ENCODE data around the gene PFDN1.

Gene PFDN1

GRCh38 chr5:140310434-140310833 is 7.5 kb upstream of the PFDN1 start:
- TF ChIP-seq, protein P1, sequence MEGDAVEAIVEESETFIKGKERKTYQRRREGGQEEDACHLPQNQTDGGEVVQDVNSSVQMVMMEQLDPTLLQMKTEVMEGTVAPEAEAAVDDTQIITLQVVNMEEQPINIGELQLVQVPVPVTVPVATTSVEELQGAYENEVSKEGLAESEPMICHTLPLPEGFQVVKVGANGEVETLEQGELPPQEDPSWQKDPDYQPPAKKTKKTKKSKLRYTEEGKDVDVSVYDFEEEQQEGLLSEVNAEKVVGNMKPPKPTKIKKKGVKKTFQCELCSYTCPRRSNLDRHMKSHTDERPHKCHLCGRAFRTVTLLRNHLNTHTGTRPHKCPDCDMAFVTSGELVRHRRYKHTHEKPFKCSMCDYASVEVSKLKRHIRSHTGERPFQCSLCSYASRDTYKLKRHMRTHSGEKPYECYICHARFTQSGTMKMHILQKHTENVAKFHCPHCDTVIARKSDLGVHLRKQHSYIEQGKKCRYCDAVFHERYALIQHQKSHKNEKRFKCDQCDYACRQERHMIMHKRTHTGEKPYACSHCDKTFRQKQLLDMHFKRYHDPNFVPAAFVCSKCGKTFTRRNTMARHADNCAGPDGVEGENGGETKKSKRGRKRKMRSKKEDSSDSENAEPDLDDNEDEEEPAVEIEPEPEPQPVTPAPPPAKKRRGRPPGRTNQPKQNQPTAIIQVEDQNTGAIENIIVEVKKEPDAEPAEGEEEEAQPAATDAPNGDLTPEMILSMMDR (IDR thresholded peaks at IDR 0.05; ENCODE audit: low read depth, low read length), result no peak

DNA sequence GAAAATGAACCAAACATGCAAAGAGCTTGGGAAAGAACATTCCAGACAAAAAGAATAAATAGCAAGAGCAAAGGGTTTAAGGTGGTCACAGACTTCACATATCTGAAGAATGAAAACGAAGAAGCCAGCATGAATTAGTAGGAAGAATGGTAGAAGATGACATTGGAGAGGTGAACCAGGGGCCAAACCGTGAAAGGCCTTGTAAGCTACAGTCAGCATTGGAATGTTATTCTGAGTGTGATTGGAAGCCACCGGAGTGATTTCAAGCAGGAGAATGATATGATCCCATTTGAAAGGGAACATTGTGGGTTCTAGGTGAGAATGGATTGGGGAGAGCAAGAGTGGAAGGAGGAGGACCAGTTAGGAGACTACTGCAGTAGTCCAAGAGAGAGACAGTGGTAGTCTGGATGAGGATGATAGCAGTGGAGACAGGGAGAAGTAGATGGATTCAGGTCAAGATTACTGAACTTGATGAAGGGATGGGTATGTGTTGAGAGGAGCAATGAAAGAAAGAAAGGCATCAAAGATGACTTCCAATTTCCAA is 6.9 kb upstream of the PFDN1 start:
- TF ChIP-seq, protein P1 (IDR thresholded peaks at IDR 0.05; ENCODE audit: low read depth, low read length), result no peak
- DNase-seq (ENCODE audit: low read depth in 2 of 2), result no peak
- no peak overlapping the region for H3K4me3 ChIP-seq (replicated peaks in 1 of 2; ENCODE audit: low read depth in 2 of 2, low read length in 2 of 2)

More at GRCh38 chr5:140310434-140310833, 7.5 kb upstream of the PFDN1 start:
- no peak overlapping the region for H3K4me3 ChIP-seq (replicated peaks in 1 of 2; ENCODE audit: low read depth in 2 of 2, low read length in 2 of 2)
- peak in 1 of 2 donors; percentile 64 for DNase-seq (ENCODE audit: low read depth in 2 of 2)

GRCh38 chr5:140305471-140305870 is 2.6 kb upstream of the PFDN1 start:
- TF ChIP-seq, protein P1 (IDR thresholded peaks at IDR 0.05; ENCODE audit: low read depth, low read length), result no peak
- no peak overlapping the region for H3K4me3 ChIP-seq (replicated peaks in 1 of 2; ENCODE audit: low read depth in 2 of 2, low read length in 2 of 2)
- DNase-seq (ENCODE audit: low read depth in 2 of 2), result no peak

GRCh38 chr5:140303966-140304365 is 1.1 kb upstream of the PFDN1 start:
- TF ChIP-seq, protein P1 (IDR thresholded peaks at IDR 0.05; ENCODE audit: low read depth, low read length), result no peak
- DNase-seq (ENCODE audit: low read depth in 2 of 2), result no peak
- H3K4me3 ChIP-seq (replicated peaks in 1 of 2; ENCODE audit: low read depth in 2 of 2, low read length in 2 of 2), result no peak overlapping the region

DNA sequence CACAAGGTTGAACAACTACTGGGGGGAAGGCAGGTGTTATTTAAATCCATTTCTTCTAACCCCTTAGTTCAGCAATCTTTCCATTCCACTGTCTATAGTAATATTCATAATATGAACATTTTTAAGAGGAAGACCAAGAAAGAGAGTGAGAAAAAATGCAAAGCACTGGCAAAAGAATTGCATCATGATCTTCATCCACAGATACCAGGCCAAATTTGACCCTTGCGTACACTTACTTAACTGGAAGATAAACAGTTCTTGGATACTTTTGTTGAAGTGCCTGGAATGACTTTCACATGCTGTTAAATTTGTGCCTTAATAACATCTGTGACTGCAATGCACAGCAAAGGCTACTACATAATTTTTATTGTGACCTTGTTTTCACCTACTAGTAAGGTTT is 1.8 kb downstream of the PFDN1 start:
- DNase-seq (ENCODE audit: low read depth in 2 of 2), result no peak
- TF ChIP-seq, protein P1 (IDR thresholded peaks at IDR 0.05; ENCODE audit: low read depth, low read length), result no peak
- no peak overlapping the region for H3K4me3 ChIP-seq (replicated peaks in 1 of 2; ENCODE audit: low read depth in 2 of 2, low read length in 2 of 2)

DNA sequence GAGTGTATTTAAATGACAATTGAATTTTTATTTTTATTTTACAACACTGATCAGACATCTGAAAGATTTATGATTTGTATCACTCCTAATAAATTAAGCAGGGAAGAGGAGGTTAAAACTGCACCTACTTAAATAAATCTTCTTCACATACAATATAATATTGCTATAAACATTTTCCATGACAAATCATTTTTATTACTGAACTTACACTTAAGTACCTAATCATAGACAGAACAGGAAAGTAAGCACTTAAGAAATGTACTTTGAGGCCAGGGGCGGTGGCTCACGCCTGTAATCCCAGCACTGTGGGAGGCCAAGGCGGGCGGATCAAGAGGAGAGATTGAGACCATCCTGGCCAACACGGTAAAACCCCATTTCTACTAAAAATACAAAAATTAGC is 3.8 kb downstream of the PFDN1 start:
- DNase-seq (ENCODE audit: low read depth in 2 of 2), result no peak
- TF ChIP-seq, protein P1 (IDR thresholded peaks at IDR 0.05; ENCODE audit: low read depth, low read length), result no peak
- H3K4me3 ChIP-seq (replicated peaks in 1 of 2; ENCODE audit: low read depth in 2 of 2, low read length in 2 of 2), result no peak overlapping the region

- H3K4me3 ChIP-seq (replicated peaks in 1 of 2; ENCODE audit: low read depth in 2 of 2, low read length in 2 of 2), result no peak overlapping the region
- TF ChIP-seq, protein P1 (IDR thresholded peaks at IDR 0.05; ENCODE audit: low read depth, low read length), result no peak
- DNase-seq (ENCODE audit: low read depth in 2 of 2), result peak; percentile 37 to 84
Measured at GRCh38 chr5:140298183-140298601, 4.7 kb downstream of the PFDN1 start.
